ENCODE data around the gene YWHAH.

YWHAH gene

DNA sequence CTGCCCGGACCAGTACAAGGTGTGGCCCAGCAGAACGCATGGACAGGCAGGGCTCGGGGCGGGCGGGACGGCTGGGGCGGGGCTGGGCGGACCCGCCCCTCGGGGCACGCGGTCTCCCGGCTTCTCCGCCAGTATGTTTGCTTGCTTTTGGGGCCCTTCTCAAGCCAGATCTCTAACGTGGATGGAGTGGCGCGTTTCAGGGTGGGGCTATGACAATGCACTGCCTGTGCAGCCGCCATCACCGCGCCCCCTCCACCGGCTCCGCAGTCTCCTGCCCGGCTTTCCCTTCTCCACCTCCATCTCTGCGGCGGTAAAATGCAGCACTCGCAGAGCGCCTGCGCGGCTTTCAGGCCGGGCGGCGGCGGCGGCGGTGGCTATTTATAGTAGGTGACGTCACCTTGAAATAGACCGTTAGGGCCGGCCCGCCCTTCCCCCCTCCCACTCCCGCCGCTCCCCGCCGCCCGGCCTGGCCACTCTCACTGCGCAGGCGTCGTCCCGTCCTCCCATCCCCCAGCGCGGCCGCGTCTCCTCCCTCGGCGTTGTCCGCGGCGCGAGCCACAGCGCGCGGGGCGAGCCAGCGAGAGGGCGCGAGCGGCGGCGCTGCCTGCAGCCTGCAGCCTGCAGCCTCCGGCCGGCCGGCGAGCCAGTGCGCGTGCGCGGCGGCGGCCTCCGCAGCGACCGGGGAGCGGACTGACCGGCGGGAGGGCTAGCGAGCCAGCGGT lies at the start of gene YWHAH:
TSS of gene YWHAH (plus strand) at position 558 of the 722 bp plus-strand sequence. CDS start 199 bp downstream, outside the sequence.
- peak; percentile 93 for DNase-seq

GRCh38 chr22:31895411-31896123 lies 48.8 kb upstream of the YWHAH start:
- DNase-seq, result no peak

- no peak for DNase-seq
Observed at GRCh38 chr22:31896472-31896871, 47.9 kb upstream of the YWHAH start.

- DNase-seq, result no peak
Observed at GRCh38 chr22:31897842-31898805, 46.2 kb upstream of the YWHAH start.

GRCh38 chr22:31898926-31899325 lies 45.4 kb upstream of the YWHAH start:
- no peak for DNase-seq

GRCh38 chr22:31899669-31900068 lies 44.7 kb upstream of the YWHAH start:
- no peak for DNase-seq

DNA sequence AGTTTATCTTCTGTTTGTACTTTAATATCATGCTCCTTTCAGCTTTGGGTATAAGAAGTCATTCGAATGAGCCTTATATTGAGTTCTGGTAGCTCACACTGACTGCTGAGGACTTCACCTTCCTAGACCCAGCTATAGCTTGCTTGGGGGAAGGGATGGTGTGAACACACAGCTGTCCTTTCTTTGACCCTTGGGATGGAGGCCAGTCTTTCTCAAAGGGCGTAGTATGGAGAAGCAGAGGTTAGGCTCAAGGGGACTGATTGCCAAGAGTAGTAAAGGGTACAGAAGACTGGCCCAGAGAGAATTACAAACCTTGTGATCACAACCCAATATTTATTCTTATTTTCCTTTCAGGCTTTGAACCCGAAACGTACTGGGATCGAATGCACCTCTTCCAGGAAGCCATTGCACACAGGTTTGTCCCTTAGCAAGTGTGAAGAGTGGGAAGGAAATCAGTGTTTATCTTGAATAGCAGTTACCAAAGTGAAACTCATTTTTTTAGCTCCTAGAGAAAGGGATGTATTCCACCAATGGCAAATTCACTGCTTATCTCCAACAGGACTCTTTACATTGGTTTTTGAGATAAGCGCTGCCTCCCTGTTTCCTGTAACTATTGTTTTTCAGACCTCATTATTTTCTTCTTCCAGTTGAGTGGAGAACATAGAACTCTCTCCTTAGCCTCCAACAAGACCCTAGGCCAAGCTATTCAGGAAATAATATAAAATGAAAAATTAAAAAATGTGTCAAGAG lies 42.8 kb upstream of the YWHAH start:
- no peak for DNase-seq

DNA sequence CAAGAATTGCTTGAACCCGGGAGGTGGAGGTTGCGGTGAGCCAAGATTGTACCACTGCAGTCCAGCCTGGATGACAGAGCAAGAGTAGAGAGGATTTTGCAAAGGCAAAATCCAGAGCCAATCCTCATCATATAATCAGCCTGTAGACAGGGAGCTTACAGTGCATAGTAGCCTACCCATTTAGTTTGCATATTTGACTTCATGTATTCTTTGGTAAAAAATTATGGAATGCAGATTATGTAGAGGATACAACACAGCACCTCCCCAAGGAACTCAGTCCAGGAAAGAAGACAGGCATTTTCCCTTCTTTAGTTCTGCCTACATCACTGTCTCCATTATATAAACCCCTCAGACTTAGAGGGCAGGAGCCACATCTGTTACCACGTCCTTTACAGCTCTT lies 39.7 kb upstream of the YWHAH start:
- no peak for DNase-seq

DNA sequence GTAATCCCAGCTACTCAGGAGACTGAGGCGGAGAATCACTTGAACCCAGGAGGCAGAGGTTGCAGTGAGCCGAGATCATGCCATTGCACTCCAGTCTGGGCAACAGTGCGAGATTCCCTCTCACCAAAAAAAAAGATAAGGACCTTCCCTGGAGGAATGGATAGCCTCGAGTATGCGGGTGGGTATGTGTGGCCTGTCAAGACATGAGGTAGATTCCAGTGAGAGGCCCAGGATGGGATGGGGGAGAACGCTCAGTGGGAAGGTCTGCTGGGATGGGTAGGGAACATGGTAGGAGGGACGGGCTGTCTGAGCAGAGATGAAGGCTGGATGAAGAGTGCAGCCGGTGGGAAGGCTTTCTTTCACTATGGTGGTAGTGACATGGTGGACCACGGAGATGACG lies 39.0 kb upstream of the YWHAH start:
- DNase-seq, result no peak

DNA sequence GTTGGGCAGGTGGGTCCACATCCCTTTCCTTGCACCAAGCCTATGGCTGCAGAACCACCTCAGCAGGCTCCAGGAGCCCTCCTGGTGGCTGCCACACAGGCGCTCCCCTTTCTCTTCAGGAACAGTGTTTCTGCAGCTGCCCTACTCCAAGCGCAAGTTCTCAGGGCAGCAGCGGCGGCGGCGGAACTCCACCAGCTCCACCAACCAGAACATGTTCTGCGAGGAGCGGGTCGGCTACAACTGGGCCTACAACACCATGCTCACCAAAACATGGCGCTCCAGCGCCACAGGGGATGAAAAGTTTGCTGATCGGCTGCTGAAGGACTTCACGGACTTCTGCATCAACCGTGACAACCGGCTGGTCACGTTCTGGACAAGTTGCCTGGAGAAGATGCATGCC lies 38.2 kb upstream of the YWHAH start:
- no peak for DNase-seq

DNA sequence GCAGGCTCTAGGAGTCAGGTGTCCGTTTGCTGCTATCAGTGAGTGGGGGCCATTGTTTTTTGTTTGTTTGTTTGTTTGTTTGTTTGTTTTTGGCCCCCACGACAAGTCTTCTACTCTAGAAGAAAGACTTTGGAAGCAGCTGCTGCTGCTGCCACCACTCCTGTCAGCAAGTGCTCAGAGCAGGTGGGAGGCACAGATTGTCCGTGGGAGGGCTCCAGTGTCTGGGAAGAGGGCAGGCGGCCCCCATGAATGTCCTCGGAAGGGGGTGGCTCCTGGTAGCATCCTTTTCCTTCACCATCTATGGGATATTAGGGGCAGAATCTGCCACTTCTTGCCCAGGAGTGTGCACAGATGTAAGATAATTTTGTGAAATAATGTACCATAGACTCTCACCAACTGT lies 37.8 kb upstream of the YWHAH start:
- no peak for DNase-seq

DNA sequence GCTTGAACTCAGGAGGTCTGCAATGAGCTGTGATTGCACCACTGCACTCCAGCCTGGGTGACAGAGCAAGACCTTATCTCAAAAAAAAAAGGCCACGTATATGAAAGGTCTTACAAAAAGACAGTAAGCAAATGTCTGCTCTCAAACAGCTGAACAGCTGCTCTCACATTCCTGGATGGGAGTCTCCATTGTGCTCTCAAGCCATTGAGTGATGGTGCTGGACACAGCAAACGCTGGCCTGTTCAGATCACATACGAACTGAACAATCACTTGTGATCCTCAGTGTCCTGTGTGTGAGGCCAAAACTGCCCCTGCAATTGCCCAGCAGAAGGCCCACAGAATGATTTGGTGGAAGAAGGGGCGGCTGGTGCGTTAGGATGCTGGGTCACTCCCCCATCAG lies 34.4 kb upstream of the YWHAH start:
- DNase-seq, result no peak

DNA sequence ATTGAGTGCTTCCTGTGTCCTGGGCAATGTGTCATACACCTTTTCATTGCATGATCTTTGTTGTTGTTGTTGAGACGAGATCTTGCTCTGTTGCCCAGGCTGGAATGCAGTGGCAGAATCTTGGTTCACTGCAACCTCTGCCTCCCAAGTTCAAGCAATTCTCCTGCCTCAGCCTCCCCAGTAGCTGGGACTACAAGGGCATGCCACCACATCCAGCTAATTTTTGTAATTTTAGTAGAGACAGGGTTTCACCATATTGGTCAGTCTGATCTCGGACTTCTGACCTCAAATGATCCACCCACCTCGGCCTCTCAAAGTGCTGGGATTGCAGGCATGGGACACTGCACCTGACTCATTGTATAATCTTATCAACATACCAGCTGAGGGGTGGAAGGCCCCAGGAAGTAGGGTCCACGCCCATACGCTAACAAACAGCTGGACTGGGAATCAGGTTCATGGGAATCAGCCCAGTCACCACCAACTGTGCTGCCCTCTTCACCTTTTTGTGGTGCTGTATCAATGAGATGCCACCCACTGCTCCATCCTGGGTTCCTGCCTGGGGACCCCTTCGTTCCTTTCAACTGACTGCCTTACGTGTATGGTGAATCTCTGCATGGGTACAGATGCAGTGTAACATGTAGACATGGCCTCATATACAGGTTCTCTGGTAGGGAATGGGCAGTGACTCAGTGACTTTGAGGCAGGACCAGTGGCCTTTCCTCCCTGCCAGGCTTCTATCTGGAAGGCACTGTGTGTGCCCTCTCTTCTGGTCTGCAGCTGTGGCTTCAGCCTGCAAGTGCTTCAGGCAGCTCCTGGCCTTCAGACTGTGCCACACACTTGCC lies 32.5 kb upstream of the YWHAH start:
- no peak for DNase-seq

DNA sequence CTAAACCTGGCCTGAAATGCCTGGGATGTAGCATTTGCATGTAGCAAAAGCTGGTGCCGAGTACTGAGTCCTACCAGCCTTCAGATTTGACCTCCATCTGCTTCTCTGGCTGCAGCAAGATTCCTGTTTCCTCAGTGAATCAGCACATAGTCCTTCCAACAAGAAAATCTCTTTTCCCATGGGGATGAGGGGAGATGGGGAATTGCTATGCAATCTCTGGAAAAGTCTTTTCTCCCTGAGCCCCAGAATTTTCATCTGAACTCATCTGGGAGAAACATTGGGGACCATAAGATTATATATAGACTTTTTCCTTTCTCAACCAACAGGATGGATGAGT lies 32.0 kb upstream of the YWHAH start:
- no peak for DNase-seq

- no peak for DNase-seq
Observed at GRCh38 chr22:31915586-31915985, 28.7 kb upstream of the YWHAH start.

DNA sequence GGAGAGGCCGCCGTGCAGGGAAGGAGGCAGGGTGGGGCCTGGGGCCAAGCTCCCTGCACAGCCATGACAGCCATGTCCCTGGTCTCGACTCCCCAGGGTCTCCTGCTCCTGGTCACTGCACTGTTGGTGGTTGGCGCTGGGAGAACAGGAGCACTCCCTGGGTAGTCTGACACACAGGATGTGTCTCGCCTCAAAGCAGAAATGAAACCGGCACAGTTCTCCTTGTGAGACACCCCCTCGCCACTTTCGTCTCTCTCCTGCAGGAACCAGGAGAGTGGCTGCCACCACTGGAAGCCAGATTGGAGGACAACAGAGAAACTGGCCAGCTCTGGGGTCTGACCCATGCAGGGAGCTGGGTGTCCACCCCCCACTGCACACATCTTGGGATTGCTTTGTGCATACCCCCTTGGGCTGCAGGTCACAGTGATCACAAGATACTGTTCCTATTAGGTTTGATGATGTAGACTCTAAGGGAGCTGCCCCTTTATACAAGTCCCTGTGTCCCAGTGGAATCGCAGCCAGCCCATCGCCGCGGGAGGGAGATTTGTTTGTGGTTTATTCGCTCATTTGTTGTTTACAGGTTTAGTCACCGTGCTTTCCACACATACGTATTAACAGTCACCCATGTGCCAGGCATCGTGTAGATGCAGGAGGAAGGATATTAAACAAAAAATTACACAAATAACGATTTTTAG lies 27.0 kb upstream of the YWHAH start:
- peak; percentile 18 for DNase-seq

DNA sequence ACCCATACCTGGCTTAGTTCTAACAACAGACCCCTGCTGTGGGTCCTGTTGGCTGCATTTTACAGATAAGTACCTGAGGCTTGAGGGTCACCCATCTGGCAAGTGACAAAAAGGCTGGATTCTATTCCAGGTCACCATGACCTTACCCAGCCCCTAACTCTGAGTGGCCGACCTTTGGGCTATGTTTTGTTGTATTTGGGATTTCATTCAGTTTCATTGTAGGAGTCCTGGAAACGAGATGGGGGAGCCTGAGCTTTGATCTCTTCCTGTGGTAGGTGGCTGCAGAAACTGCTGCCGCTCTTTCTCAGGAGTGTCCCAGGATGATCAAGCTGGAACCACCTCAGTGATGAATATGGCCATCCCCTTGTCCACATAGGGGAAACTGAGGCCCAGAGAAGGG lies 24.6 kb upstream of the YWHAH start:
- no peak for DNase-seq

DNA sequence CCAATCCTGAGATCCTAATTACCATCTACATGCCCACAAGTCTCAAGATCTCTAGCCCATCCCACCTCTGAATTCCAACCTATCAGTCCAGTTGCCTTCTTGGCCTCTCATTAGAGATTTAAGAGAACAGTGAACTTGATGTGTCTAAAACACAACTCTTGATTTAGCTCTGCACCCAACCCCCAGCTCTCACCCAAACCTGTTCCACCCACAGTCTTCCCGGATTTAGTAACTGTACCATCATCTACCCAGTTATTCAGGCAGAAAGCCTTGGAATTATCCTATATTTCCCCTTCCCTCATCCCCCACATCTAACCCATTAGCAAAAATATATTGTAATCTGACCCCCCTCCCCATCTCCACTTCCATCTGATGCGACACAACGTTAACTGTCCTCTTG lies 24.0 kb upstream of the YWHAH start:
- no peak for DNase-seq

- no peak for DNase-seq
Observed at GRCh38 chr22:31921106-31921505, 23.2 kb upstream of the YWHAH start.

DNA sequence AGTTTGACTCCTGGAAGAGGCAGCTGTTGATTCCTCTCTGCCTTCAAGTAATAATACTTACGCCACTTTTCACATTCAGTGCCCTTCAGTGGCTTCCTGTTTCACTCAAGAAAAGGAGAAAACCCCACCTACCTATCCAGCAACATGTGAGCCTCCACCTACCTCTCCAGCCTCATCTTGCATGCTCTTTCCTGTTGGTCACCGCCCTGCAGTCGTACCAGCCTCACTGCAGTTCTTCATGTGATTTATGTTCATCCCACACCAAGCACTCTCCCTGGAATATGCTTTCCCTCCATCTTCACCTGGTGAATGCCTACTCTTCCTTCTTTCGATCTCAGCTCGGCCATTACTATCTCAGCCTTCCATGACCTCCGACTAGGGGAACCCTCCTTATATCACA lies 21.8 kb upstream of the YWHAH start:
- DNase-seq, result no peak

DNA sequence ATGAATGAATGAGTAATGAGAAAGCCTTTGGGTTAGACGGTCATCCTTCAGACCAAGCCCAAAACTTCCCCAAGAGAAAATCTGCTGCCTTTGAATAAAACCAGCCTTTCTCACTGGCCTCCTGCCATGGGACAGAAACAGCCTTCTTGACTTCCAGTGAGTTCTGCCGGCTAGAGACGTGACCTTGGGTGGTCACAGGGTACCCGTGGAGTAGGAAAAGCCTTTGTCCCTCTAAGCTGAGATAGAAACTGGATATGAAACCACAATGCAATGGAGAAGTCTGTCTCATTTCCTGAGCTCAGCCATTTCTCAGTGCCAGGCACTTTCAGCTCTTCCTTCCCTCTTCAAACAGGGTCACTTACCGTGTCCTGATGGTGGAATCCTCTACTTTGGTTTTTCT lies 21.2 kb upstream of the YWHAH start:
- no peak for DNase-seq

All from CD4-positive, alpha-beta T cell treated with Interleukin-10 for 1 hour (primary cell).